Fibroblast of lung (primary cell): Measurements from ENCODE around the gene AGRN. TPM values are rescaled to one million over a fixed set of nuclear protein-coding genes. Genes with fewer than 3 reads are reported as not detected.
"Not testable (repeated sequence)": the region's sequence is repeated elsewhere in the genome, so short reads cannot be mapped to it uniquely, and the experiment has no call there.

Experiments used
- DNase-seq, 2 donors: peaks; one replicate each; pipeline versions ENCODE4 v3.0.0 to v3.0.0-alpha.2; 2010; ENCODE audit warnings: low read depth in 2 of 2
- H2AFZ ChIP-seq: 2 replicates; pipeline ENCODE4 v1.5.1; 2012; ENCODE audit warnings: low read length, control low read depth, inconsistent platforms
- H3K27ac ChIP-seq: 2 replicates; pipeline ENCODE4 v1.5.1; 2011; ENCODE audit warnings: low read length, control low read depth; ENCODE audit not compliant: insufficient read depth
- H3K27me3 ChIP-seq: 2 replicates; pipeline ENCODE4 v1.5.1; 2011; ENCODE audit warnings: mild to moderate bottlenecking, low read length; ENCODE audit not compliant: control insufficient read depth, insufficient read depth
- H3K36me3 ChIP-seq: 2 replicates; pipeline ENCODE4 v1.5.1; 2011; ENCODE audit warnings: low read length; ENCODE audit not compliant: control insufficient read depth, insufficient read depth
- H3K4me1 ChIP-seq: 2 replicates; pipeline ENCODE4 v1.5.1; 2011; ENCODE audit warnings: low read length; ENCODE audit not compliant: control insufficient read depth, insufficient read depth; ENCODE audit errors: extremely low read depth
- H3K4me2 ChIP-seq: 2 replicates; pipeline ENCODE4 v1.5.1; 2011; ENCODE audit warnings: low read length, control low read depth; ENCODE audit not compliant: insufficient read depth; ENCODE audit errors: extremely low read depth
- H3K4me3 ChIP-seq, 4 experiments: fragments of 200-600 bp in 1 of 4; sonication (generic) in 1 of 4; replicated peaks in 1 of 4; 2 replicates each; pipeline ENCODE4 v1.5.1; 2011 to 2016; ENCODE audit warnings: low read length in 4 of 4, low read depth in 3 of 4, mild to moderate bottlenecking in 3 of 4, control low read depth in 2 of 4, inconsistent platforms in 1 of 4, mixed read lengths in 1 of 4; ENCODE audit not compliant: insufficient read depth in 1 of 4; ENCODE audit errors: control extremely low read depth in 1 of 4
- H3K79me2 ChIP-seq: 2 replicates; pipeline ENCODE4 v1.5.1; 2012; ENCODE audit warnings: mild to moderate bottlenecking, low read length, inconsistent platforms; ENCODE audit not compliant: control insufficient read depth, insufficient read depth
- H3K9ac ChIP-seq: 2 replicates; pipeline ENCODE4 v1.5.1; 2011; ENCODE audit warnings: mild to moderate bottlenecking, low read length, control low read depth; ENCODE audit not compliant: insufficient read depth
- H3K9me3 ChIP-seq: 2 replicates; pipeline ENCODE4 v1.5.1; 2012; ENCODE audit warnings: low read depth, low read length; ENCODE audit not compliant: control insufficient read depth, insufficient read depth
- H4K20me1 ChIP-seq: 2 replicates; pipeline ENCODE4 v1.5.1; 2011; ENCODE audit warnings: low read length; ENCODE audit not compliant: control insufficient read depth, insufficient read depth; ENCODE audit errors: extremely low read depth
- EZH2 ChIP-seq: IDR thresholded peaks from 2 replicates; pipeline ENCODE4 v1.5.1; 2012; ENCODE audit warnings: low read length, control low read depth, mild to moderate bottlenecking; ENCODE audit errors: missing control alignments
- polyA plus RNA-seq, 2 donors: library from polyadenylated mRNA; depleted of rRNA in 1 of 2; stranded (reverse) in 1 of 2; unstranded in 1 of 2; fragments of >200 nt; gene quantifications; 2 replicates each; pipeline ENCODE4 v1.2.1, GENCODE V29; 2011 to 2012; ENCODE audit warnings: missing spikeins in 1 of 2
- total RNA-seq: library from RNA; depleted of rRNA; stranded (reverse); fragments of >200 nt; gene quantifications from 2 replicates; pipeline ENCODE4 v1.2.1, GENCODE V29; 2014
- TF ChIP-seq, protein P1 (sequence below), 2 donors: IDR thresholded peaks in 1 of 2; conservative IDR thresholded peaks in 1 of 2; 1 replicate in 1 of 2; 2 replicates in 1 of 2; pipeline ENCODE4 v1.5.1; 2011 to 2012; ENCODE audit warnings: low read length in 2 of 2, control low read depth in 1 of 2, inconsistent platforms in 1 of 2, low read depth in 1 of 2, mild to moderate bottlenecking in 1 of 2

Gene AGRN
- total and polyA plus RNA-seq, 2 donors (not counting 1 experiment from before 2014, with no cell fraction given): 20.7 to 50.9 TPM

DNA sequence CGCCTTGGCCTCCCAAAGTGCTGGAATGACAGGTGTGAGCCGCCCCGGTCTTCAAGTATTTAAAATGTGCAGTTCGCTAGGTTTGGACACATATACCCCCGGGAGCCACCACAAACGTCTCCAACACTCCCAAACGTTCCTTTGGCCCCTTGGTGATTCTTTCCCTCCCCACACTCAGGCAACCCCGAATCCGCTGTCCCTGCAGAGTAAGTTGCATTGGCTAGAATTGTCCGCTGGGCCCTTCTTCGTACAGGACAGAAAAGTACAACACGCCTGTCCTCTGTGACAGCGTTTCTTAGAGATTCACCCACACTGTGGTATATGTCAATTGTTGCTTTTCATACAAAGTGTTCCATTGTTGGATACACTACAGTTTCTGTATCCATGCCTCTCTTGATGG lies 34.8 kb upstream of the AGRN start:
- no peak for DNase-seq
- H3K4me3 ChIP-seq: no peak overlapping the region
- H3K9ac ChIP-seq: no peak overlapping the region
- H3K79me2 ChIP-seq: no peaks in the 10 kb centered on the region
- H3K36me3 ChIP-seq: no peaks in the 10 kb centered on the region
- TF ChIP-seq, protein P1, sequence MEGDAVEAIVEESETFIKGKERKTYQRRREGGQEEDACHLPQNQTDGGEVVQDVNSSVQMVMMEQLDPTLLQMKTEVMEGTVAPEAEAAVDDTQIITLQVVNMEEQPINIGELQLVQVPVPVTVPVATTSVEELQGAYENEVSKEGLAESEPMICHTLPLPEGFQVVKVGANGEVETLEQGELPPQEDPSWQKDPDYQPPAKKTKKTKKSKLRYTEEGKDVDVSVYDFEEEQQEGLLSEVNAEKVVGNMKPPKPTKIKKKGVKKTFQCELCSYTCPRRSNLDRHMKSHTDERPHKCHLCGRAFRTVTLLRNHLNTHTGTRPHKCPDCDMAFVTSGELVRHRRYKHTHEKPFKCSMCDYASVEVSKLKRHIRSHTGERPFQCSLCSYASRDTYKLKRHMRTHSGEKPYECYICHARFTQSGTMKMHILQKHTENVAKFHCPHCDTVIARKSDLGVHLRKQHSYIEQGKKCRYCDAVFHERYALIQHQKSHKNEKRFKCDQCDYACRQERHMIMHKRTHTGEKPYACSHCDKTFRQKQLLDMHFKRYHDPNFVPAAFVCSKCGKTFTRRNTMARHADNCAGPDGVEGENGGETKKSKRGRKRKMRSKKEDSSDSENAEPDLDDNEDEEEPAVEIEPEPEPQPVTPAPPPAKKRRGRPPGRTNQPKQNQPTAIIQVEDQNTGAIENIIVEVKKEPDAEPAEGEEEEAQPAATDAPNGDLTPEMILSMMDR (conservative IDR thresholded peaks at IDR 0.05 in 1 of 2, IDR thresholded peaks at IDR 0.05 in 1 of 2; ENCODE audit: low read depth in 1 of 2, low read length in 2 of 2): no peak
- TF ChIP-seq EZH2: no peak
- no peak overlapping the region for H3K27ac ChIP-seq
- H4K20me1 ChIP-seq: no peaks in the 10 kb centered on the region
- no peaks in the 10 kb centered on the region for H3K9me3 ChIP-seq
- peaks cover 12% of the 10 kb centered on the region for H3K27me3 ChIP-seq
- no peaks in the 10 kb centered on the region for H3K4me1 ChIP-seq
- H2AFZ ChIP-seq: no peak overlapping the region
- H3K4me2 ChIP-seq: no peak overlapping the region

DNA sequence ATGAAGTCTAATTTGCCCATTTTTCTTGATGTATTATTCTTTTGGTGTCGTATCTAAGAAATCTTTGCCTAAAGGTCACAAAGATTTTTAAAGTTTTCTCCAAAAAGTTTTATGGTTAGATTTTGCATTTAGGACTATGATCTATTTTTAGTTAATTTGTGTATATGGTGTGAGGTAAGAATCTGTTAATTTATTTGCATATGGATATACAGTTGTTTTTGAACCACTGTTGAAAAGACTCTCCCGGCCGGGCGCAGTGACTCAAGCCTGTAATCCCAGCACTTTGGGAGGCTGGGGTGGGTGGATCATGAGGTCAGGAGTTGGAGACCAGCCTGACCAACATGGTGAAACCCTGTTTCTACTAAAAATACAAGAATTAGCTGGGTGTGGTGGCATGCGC lies 31.9 kb upstream of the AGRN start:
- H4K20me1 ChIP-seq, DNase-seq, H3K79me2 ChIP-seq, H3K9ac ChIP-seq, H3K9me3 ChIP-seq, H3K4me1 ChIP-seq, H2AFZ ChIP-seq, H3K36me3 ChIP-seq, H3K27ac ChIP-seq, H3K4me3 ChIP-seq, H3K4me2 ChIP-seq: not testable (repeated sequence)
- H3K27me3 ChIP-seq: peaks cover 10% of the 10 kb centered on the region

DNA sequence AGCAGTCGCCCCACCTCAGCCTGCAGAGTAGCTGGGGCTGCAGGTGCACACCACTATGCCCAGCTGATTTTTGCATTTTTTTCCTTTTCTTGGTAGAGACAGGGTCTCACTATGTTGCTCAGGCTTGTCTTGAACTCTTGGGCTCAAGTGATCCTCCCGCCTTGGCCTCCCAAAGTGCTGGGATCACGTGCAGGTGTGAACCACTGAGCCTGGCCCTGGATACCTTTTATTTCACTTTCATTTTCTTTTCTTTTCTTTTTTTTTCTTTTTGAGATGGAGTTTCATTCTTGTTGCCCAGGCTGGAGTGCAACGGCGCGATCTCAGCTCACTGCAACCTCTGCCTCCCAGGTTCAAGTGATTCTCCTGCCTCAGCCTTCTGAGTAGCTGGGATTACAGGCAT lies 28.6 kb upstream of the AGRN start:
- peaks cover 12% of the 10 kb centered on the region for H3K27me3 ChIP-seq
- H3K9me3 ChIP-seq, H3K36me3 ChIP-seq, H3K9ac ChIP-seq, H3K4me1 ChIP-seq, DNase-seq, H2AFZ ChIP-seq, H4K20me1 ChIP-seq, H3K4me3 ChIP-seq, H3K4me2 ChIP-seq, H3K79me2 ChIP-seq, H3K27ac ChIP-seq: not testable (repeated sequence)

DNA sequence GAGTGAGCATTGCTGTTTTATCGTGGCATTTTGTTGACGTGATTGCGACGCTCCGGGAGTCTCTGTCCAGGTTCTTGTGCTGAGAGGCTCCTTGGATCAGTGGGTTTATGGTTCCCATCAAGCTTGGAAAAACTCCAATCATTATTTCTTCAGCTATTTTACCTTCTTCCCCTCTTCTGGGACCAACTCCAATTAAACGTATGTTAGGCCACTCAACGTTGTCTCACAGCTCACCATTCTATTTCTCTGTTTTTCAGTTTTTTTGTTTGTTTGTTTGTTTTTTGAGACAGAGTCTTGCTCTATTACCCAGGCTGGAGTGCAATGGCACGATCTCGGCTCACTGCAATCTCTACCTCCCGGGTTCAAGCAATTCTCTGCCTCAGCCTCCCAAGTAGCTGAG lies 28.0 kb upstream of the AGRN start:
- no peak for DNase-seq
- peaks cover 12% of the 10 kb centered on the region for H3K27me3 ChIP-seq
- H3K4me1 ChIP-seq: no peaks in the 10 kb centered on the region
- TF ChIP-seq, protein P1 (conservative IDR thresholded peaks at IDR 0.05 in 1 of 2, IDR thresholded peaks at IDR 0.05 in 1 of 2; ENCODE audit: low read depth in 1 of 2, low read length in 2 of 2): no peak
- TF ChIP-seq EZH2: no peak
- no peaks in the 10 kb centered on the region for H3K79me2 ChIP-seq
- H3K9ac ChIP-seq: no peak overlapping the region
- no peaks in the 10 kb centered on the region for H4K20me1 ChIP-seq
- no peak overlapping the region for H2AFZ ChIP-seq
- no peak overlapping the region for H3K4me3 ChIP-seq
- no peak overlapping the region for H3K4me2 ChIP-seq
- no peak overlapping the region for H3K27ac ChIP-seq
- H3K9me3 ChIP-seq: no peaks in the 10 kb centered on the region
- no peaks in the 10 kb centered on the region for H3K36me3 ChIP-seq
